Smooth muscle cell (in vitro differentiated cells): ENCODE measurements around the gene NDUFS6. TPM values are rescaled to one million over a fixed set of nuclear protein-coding genes. Genes with fewer than 3 reads are reported as not detected.

ENCODE experiments used
- DNase-seq: peaks from one replicate; lab custom pipeline; 2025; ENCODE audit not compliant: unreplicated experiment; lab: John Stamatoyannopoulos, UW
- H2AFZ ChIP-seq: fragments of 200-600 bp; sonication (generic); 2 replicates; pipeline ENCODE4 v1.6.0; 2016; ENCODE audit warnings: antibody characterized with exemption, low read depth, mild to moderate bottlenecking
- H3F3A ChIP-seq: fragments of 200-600 bp; sonication (generic); 2 replicates; pipeline ENCODE4 v1.6.0; 2017; ENCODE audit warnings: antibody characterized with exemption, low read depth
- H3K27ac ChIP-seq: fragments of 200-600 bp; sonication (generic); 2 replicates; pipeline ENCODE4 v1.5.1; 2016; ENCODE audit warnings: low read depth, mild to moderate bottlenecking
- H3K27me3 ChIP-seq: fragments of 200-600 bp; sonication (generic); 2 replicates; pipeline ENCODE4 v1.6.1; 2016; ENCODE audit warnings: low read depth, mild to moderate bottlenecking
- H3K36me3 ChIP-seq: fragments of 200-600 bp; sonication (generic); 2 replicates; pipeline ENCODE4 v1.5.1; 2016; ENCODE audit warnings: low read depth
- H3K4me1 ChIP-seq: fragments of 200-600 bp; sonication (generic); 2 replicates; pipeline ENCODE4 v1.5.1; 2016; ENCODE audit warnings: low read depth
- H3K4me2 ChIP-seq: fragments of 200-600 bp; sonication (generic); 2 replicates; pipeline ENCODE4 v1.6.0; 2016; ENCODE audit warnings: mild to moderate bottlenecking
- H3K4me3 ChIP-seq: fragments of 200-600 bp; sonication (generic); 2 replicates; pipeline ENCODE4 v1.5.1; 2016; ENCODE audit warnings: mild to moderate bottlenecking
- H3K79me2 ChIP-seq: fragments of 200-600 bp; sonication (generic); 2 replicates; pipeline ENCODE4 v1.6.0; 2016; ENCODE audit warnings: low read depth, mild to moderate bottlenecking
- H3K9ac ChIP-seq: fragments of 200-600 bp; sonication (generic); 2 replicates; pipeline ENCODE4 v1.6.0; 2016; ENCODE audit warnings: low read depth
- H3K9me3 ChIP-seq: fragments of 200-600 bp; sonication (generic); replicated peaks from 2 replicates; pipeline ENCODE4 v1.5.1; 2016; ENCODE audit warnings: low read depth
- H4K20me1 ChIP-seq: fragments of 200-600 bp; sonication (generic); 2 replicates; pipeline ENCODE4 v1.6.0; 2016; ENCODE audit warnings: low read depth
- CTCF ChIP-seq: fragments of 200-600 bp; sonication (generic); IDR thresholded peaks from 2 replicates; pipeline ENCODE4 v1.5.1; 2017; ENCODE audit warnings: borderline replicate concordance, mild to moderate bottlenecking, antibody characterized with exemption; ENCODE audit not compliant: insufficient read depth, poor library complexity, severe bottlenecking
- WGBS: methylation state at CpG from one replicate; pipeline ENCODE4 v1.1.7; 2016; ENCODE audit warnings: low lambda C conversion rate; 5-methylcytosine and 5-hydroxymethylcytosine counted together
- polyA plus RNA-seq: library from polyadenylated mRNA; unstranded; fragments of >200 nt; fragmentation: Nextera tagmentation; extraction: Ambion mirVana; gene quantifications from 2 replicates; pipeline ENCODE4 v1.2.1, GENCODE V29; 2016
- total RNA-seq: library from RNA; depleted of rRNA; stranded (reverse); fragments of >200 nt; gene quantifications from 2 replicates; pipeline ENCODE4 v1.2.3, GENCODE V29; 2014

The NDUFS6 gene
- total and polyA plus RNA-seq, 2 experiments from 2014 or later: 50.8 to 146 TPM

GRCh38 chr5:1856596-1857255 is 55.5 kb downstream of the NDUFS6 start:
- peaks cover 39% of the 10 kb centered on the region for H3K27me3 ChIP-seq
- no peak overlapping the region for H3K4me3 ChIP-seq
- H2AFZ ChIP-seq: no peak overlapping the region

GRCh38 chr5:1857256-1857600 is 56.0 kb downstream of the NDUFS6 start:
- Histone ChIP-seq H3K27me3 (peaks cover 34% of the 10 kb centered on the region), H3K4me2 (no peak overlapping the region), H4K20me1 (no peaks in the 10 kb centered on the region), H2AFZ (no peak overlapping the region), H3K9me3 (no peaks in the 10 kb centered on the region), H3K79me2 (no peaks in the 10 kb centered on the region), H3F3A (no peaks in the 10 kb centered on the region), H3K4me3 (no peak overlapping the region), H3K27ac (no peak overlapping the region), H3K36me3 (no peaks in the 10 kb centered on the region), H3K9ac (no peak overlapping the region), H3K4me1 (no peaks in the 10 kb centered on the region)
- DNase-seq: no peak
- TF ChIP-seq CTCF: no peak
- 95% methylated on average over 31 of the region's 32 CpGs for WGBS

More at GRCh38 chr5:1856596-1857255, 55.5 kb downstream of the NDUFS6 start:
- no peaks in the 10 kb centered on the region for H4K20me1 ChIP-seq
- no peaks in the 10 kb centered on the region for H3K36me3 ChIP-seq
- H3K9me3 ChIP-seq: no peaks in the 10 kb centered on the region
- no peak overlapping the region for H3K27ac ChIP-seq
- H3F3A ChIP-seq: no peaks in the 10 kb centered on the region
- WGBS: 95% methylated on average over 35 of the region's 49 CpGs
- no peak for DNase-seq
- no peak for TF ChIP-seq CTCF
- no peaks in the 10 kb centered on the region for H3K4me1 ChIP-seq
- no peak overlapping the region for H3K4me2 ChIP-seq
- H3K79me2 ChIP-seq: no peaks in the 10 kb centered on the region
- H3K9ac ChIP-seq: no peak overlapping the region

- no peak for TF ChIP-seq CTCF
- no peak overlapping the region for H3K9ac ChIP-seq
- H3K9me3 ChIP-seq: no peaks in the 10 kb centered on the region
- 95% methylated on average over 14 of the region's 16 CpGs for WGBS
- H4K20me1 ChIP-seq: no peaks in the 10 kb centered on the region
- H3F3A ChIP-seq: no peaks in the 10 kb centered on the region
- no peaks in the 10 kb centered on the region for H3K79me2 ChIP-seq
- H3K36me3 ChIP-seq: no peaks in the 10 kb centered on the region
- no peak overlapping the region for H3K4me3 ChIP-seq
- no peak overlapping the region for H2AFZ ChIP-seq
- no peak overlapping the region for H3K27ac ChIP-seq
- no peak overlapping the region for H3K4me2 ChIP-seq
- no peaks in the 10 kb centered on the region for H3K4me1 ChIP-seq
- DNase-seq: no peak
- peaks cover 23% of the 10 kb centered on the region for H3K27me3 ChIP-seq
Observed at GRCh38 chr5:1858436-1858835, 57.2 kb downstream of the NDUFS6 start.

- no peaks in the 10 kb centered on the region for H3F3A ChIP-seq
- H3K36me3 ChIP-seq: no peaks in the 10 kb centered on the region
- no peak overlapping the region for H2AFZ ChIP-seq
- no peak overlapping the region for H3K4me3 ChIP-seq
- H3K4me1 ChIP-seq: no peaks in the 10 kb centered on the region
- 91% methylated on average over 10 of the region's 10 CpGs for WGBS
- DNase-seq: no peak
- no peaks in the 10 kb centered on the region for H3K79me2 ChIP-seq
- no peak overlapping the region for H3K9ac ChIP-seq
- peaks cover 21% of the 10 kb centered on the region for H3K27me3 ChIP-seq
- no peak for TF ChIP-seq CTCF
- H4K20me1 ChIP-seq: no peaks in the 10 kb centered on the region
- H3K4me2 ChIP-seq: no peak overlapping the region
- no peaks in the 10 kb centered on the region for H3K9me3 ChIP-seq
- H3K27ac ChIP-seq: no peak overlapping the region
Observed at GRCh38 chr5:1859099-1859498, 57.9 kb downstream of the NDUFS6 start.
